WERI-Rb-1 (cell line): ENCODE data around the gene GULP1.

Experiments used
- DNase-seq: peaks from one replicate; pipeline ENCODE4 v3.0.0-alpha.2; 2020
- H3K27ac ChIP-seq: fragments of 250-450 bp; sonication (Bioruptor Pico); 2 replicates; pipeline ENCODE4 v1.5.1; 2020; ENCODE audit warnings: mild to moderate bottlenecking, moderate library complexity
- H3K27me3 ChIP-seq: fragments of 250-450 bp; sonication (Bioruptor Pico); 2 replicates; pipeline ENCODE4 v1.5.1; 2021; ENCODE audit warnings: mild to moderate bottlenecking, low read depth, moderate library complexity; ENCODE audit not compliant: insufficient read depth, severe bottlenecking
- H3K36me3 ChIP-seq: fragments of 250-450 bp; sonication (Bioruptor Pico); 2 replicates; pipeline ENCODE4 v1.5.1; 2020; ENCODE audit warnings: mild to moderate bottlenecking, moderate library complexity
- H3K4me3 ChIP-seq: 2 replicates; pipeline ENCODE4 v1.5.1; 2011; ENCODE audit warnings: low read depth, mild to moderate bottlenecking, control low read depth, low read length
- H3K9me3 ChIP-seq: fragments of 250-450 bp; sonication (Bioruptor Pico); 2 replicates; pipeline ENCODE4 v1.5.1; 2021; ENCODE audit warnings: mild to moderate bottlenecking, moderate library complexity; ENCODE audit not compliant: severe bottlenecking
- TF ChIP-seq, protein P1 (sequence below): IDR thresholded peaks from 2 replicates; pipeline ENCODE4 v1.5.1; 2011; ENCODE audit warnings: low read depth, mild to moderate bottlenecking, control low read depth, inconsistent platforms, low read length

Gene GULP1

DNA sequence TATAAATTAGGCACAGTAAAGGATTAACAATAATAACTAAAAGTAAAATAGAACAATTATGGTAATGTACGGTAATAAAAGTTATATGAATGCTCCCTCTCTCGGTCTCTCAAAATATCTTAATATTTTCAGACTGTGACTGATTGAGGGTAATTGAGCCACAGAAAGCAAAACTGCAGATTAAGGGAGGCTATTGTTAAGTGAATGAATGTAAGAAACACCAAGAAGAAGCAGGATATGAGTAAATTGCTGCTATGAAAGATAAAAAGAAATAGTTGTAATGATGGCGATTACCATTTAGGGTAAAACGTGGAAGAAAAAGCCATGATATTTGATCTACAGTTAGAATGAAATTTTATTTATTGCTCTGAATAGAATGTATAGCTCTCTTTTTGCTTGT is 24.1 kb downstream of the GULP1 start:
- Histone ChIP-seq H3K4me3 (no peak overlapping the region), H3K27ac (no peak overlapping the region), H3K36me3 (no peaks in the 10 kb centered on the region), H3K9me3 (no peaks in the 10 kb centered on the region), H3K27me3 (no peaks in the 10 kb centered on the region)
- no peak for DNase-seq
- TF ChIP-seq, protein P1, sequence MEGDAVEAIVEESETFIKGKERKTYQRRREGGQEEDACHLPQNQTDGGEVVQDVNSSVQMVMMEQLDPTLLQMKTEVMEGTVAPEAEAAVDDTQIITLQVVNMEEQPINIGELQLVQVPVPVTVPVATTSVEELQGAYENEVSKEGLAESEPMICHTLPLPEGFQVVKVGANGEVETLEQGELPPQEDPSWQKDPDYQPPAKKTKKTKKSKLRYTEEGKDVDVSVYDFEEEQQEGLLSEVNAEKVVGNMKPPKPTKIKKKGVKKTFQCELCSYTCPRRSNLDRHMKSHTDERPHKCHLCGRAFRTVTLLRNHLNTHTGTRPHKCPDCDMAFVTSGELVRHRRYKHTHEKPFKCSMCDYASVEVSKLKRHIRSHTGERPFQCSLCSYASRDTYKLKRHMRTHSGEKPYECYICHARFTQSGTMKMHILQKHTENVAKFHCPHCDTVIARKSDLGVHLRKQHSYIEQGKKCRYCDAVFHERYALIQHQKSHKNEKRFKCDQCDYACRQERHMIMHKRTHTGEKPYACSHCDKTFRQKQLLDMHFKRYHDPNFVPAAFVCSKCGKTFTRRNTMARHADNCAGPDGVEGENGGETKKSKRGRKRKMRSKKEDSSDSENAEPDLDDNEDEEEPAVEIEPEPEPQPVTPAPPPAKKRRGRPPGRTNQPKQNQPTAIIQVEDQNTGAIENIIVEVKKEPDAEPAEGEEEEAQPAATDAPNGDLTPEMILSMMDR = no peak

DNA sequence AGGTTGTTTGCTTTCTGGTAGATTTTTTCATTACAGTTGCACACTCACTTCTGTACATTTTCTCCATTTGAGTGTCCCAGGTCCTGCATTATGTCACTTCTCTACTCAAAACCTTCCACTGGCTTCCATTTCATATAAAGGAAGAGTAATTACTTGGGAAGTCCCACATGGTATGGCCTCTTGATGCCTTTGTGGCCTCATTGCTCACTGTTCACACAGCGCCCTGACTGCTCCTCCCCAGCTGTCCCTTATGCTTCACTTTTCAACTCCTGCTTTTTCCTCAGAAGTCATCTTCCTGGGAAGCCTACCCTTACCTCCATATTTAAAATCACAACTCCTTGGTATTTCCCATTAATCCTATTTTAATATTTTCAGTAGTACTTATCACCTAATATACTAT is 24.7 kb downstream of the GULP1 start:
- Histone ChIP-seq H3K9me3 (no peaks in the 10 kb centered on the region), H3K4me3 (no peak overlapping the region), H3K27ac (no peak overlapping the region), H3K27me3 (no peaks in the 10 kb centered on the region), H3K36me3 (no peaks in the 10 kb centered on the region)
- TF ChIP-seq, protein P1 = no peak
- no peak for DNase-seq

DNA sequence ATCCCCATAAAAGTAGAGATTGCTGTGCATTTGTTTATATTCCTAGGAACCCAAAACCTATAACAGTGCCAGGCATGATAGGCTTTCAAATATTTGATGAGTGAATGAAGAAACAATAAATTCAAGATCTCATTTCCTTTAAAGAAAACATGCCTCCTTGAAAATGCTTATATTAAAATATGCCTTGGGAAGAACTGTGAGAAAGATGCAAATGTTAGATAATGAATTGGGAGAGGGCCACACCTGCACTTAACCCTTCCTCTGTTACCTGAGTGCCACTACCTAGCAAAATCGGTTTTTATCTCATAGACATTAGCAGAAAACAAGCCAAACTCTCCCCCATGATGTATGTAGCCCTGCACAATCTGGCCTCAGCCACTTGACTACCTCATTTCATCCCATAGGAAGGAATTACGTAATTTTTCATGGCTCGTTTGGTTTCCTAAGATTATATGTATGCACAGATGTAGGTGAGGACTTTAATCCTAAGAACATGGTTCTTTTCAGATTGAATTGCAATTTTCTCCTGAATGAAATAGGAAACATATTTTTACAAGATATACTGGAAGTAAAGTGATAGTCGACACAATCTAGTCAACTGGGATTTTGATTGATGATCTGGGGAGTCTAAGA is 25.2 kb downstream of the GULP1 start:
- H3K27me3 ChIP-seq = no peaks in the 10 kb centered on the region
- no peak overlapping the region for H3K4me3 ChIP-seq
- no peak overlapping the region for H3K27ac ChIP-seq
- no peak for DNase-seq
- TF ChIP-seq, protein P1 = no peak
- H3K36me3 ChIP-seq = no peaks in the 10 kb centered on the region
- no peaks in the 10 kb centered on the region for H3K9me3 ChIP-seq

DNA sequence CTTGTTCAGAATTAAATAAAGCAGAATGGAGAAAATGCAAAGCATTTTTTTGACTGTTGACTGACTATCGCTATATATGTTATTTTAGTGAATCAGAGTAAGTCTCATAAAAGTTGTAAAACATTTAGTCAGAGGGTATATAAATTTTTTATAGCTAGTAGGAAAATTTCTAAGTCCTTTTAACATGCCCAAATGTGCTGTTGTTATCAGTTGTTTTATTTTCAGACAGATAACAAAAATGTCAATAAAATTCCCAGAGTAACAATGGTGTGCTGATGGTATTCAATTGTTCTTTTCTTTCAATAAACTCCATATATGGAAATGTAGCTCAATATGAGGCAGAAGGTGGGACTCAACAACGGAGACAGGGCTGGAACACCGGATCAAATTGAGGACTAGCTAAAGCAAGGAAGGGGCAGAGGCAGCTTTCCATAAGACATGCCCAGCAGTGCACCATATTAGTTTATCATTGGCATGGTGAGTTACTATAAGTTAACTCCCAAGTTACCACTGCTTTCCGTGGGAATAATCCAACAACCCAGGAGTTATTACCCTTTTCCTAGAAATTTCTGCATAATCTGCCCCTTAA is 26.6 kb downstream of the GULP1 start:
- no peak for DNase-seq
- H3K36me3 ChIP-seq = no peaks in the 10 kb centered on the region
- no peaks in the 10 kb centered on the region for H3K27me3 ChIP-seq
- H3K9me3 ChIP-seq = no peaks in the 10 kb centered on the region
- no peak overlapping the region for H3K27ac ChIP-seq
- no peak overlapping the region for H3K4me3 ChIP-seq
- TF ChIP-seq, protein P1 = no peak

DNA sequence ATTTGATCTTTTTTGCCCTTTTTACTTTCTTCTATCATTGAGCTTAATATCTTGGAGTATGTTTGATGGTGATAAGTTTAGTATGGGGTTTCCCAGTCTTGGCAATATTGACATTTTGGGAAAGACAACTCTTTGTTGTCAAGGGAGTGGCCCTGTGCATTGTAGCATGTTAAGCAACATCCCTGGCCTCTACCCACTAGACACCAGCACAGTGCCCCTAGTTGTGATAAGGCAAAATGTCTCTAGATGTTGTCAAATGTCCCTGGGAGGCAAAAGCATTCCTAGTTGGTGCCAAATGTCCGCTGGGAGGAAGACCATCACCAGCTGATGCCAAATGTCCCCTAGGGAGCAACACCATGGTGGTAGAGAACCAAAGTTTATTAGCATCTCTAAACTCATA is 28.2 kb downstream of the GULP1 start:
- Histone ChIP-seq H3K27me3 (no peaks in the 10 kb centered on the region), H3K4me3 (no peak overlapping the region), H3K27ac (no peak overlapping the region), H3K9me3 (no peaks in the 10 kb centered on the region), H3K36me3 (no peaks in the 10 kb centered on the region)
- TF ChIP-seq, protein P1 = no peak
- no peak for DNase-seq

DNA sequence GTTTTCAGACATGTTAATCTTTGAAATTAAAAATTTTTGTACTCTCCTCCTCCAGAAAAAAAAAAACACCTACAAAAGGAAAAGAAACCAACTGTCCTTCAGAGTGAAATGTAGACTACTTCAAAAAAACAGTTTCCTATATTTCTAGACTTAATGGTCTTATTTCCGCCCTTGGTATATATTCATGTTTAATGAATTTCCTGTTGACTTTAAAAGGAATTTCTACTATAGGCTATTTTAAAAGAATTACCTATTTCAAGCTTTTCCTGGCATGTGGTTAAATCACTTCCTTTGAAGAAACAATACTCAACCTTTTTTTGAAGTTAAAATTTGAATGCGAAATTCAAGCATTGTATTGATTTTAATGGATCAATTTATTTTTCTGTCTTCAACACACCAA is 29.2 kb downstream of the GULP1 start:
- H3K4me3 ChIP-seq = no peak overlapping the region
- H3K36me3 ChIP-seq = no peaks in the 10 kb centered on the region
- H3K27me3 ChIP-seq = no peaks in the 10 kb centered on the region
- no peak for DNase-seq
- TF ChIP-seq, protein P1 = no peak
- H3K9me3 ChIP-seq = no peaks in the 10 kb centered on the region
- H3K27ac ChIP-seq = no peak overlapping the region
